Activated CD4-positive, alpha-beta T cell treated with anti-CD3 and anti-CD28 coated beads, Interleukin-2, amount 10 ng/mL, durations not matched to agents 7 days and 5 days (primary cell): Measurements from ENCODE around the gene SUZ12. TPM values are rescaled to one million over a fixed set of nuclear protein-coding genes. Genes with fewer than 3 reads are reported as not detected.
A peak's percentile ranks its signal among the peaks of the same experiment; 100 is the strongest.
"Not testable (repeated sequence)": the region's sequence is repeated elsewhere in the genome, so short reads cannot be mapped to it uniquely, and the experiment has no call there.

Experiments used
- CTCF ChIA-PET: fragments of 350-600 bp; sonication (Branson Sonifier 250); formaldehyde crosslinking; loops from one replicate; lab custom pipeline; 2021; ENCODE audit warnings: antibody characterized with exemption; lab: Charles Lee
- POLR2A ChIA-PET: fragments of 350-600 bp; sonication (Branson Sonifier 250); formaldehyde crosslinking; loops from one replicate; lab custom pipeline; 2021; ENCODE audit warnings: antibody characterized with exemption; lab: Charles Lee
- DNase-seq: peaks from one replicate; pipeline ENCODE4 v3.0.0-alpha.2; 2020
- H3K27ac Mint-ChIP-seq: one replicate; pipeline ENCODE4 v1.8.0; 2021; ENCODE audit warnings: mild to moderate bottlenecking, moderate library complexity, mixed read lengths
- H3K27me3 Mint-ChIP-seq: one replicate; pipeline ENCODE4 v1.8.0; 2021; ENCODE audit warnings: mixed read lengths
- H3K36me3 Mint-ChIP-seq: one replicate; pipeline ENCODE4 v1.8.0; 2021; ENCODE audit warnings: low read depth, mixed read lengths
- H3K4me1 Mint-ChIP-seq: one replicate; pipeline ENCODE4 v1.8.0; 2021; ENCODE audit warnings: mixed read lengths
- H3K4me3 Mint-ChIP-seq: one replicate; pipeline ENCODE4 v1.8.0; 2021; ENCODE audit warnings: mild to moderate bottlenecking, moderate library complexity, mixed read lengths
- H3K9me3 Mint-ChIP-seq: one replicate; pipeline ENCODE4 v1.8.0; 2021; ENCODE audit warnings: mixed read lengths
- total RNA-seq, 2 experiments: library from RNA; stranded (reverse); gene quantifications; one replicate each; pipeline ENCODE4 v1.2.3, GENCODE V29; 2021

Gene SUZ12
- total RNA-seq, 2 experiments from 2014 or later = 58.2 to 69.5 TPM

GRCh38 chr17:31917721-31918120, 19.1 kb upstream of the SUZ12 start:
- Mint-ChIP-seq H3K27me3 (peaks cover 14% of the 10 kb centered on the region), H3K4me1 (peaks cover 15% of the 10 kb centered on the region)
- H3K9me3 Mint-ChIP-seq, DNase-seq, CTCF ChIA-PET, POLR2A ChIA-PET, H3K36me3 Mint-ChIP-seq, H3K27ac Mint-ChIP-seq, H3K4me3 Mint-ChIP-seq: not testable (repeated sequence)

- no peak overlapping the region for H3K4me3 Mint-ChIP-seq
These were observed 18.1 kb upstream of the SUZ12 start for GRCh38 chr17:31918701-31919128.

GRCh38 chr17:31919802-31920525, 16.8 kb upstream of the SUZ12 start:
- ChIA-PET CTCF (interaction anchor here (0.6 kb wide), 1 partner anchor 51 kb away, joined by 3 read pairs; no protein-coding TSS in a partner anchor), POLR2A (no interaction called here)
- no peak for DNase-seq
- no peak overlapping the region for H3K4me3 Mint-ChIP-seq
- H3K27me3 Mint-ChIP-seq = peaks cover 14% of the 10 kb centered on the region
- peak overlapping the region; percentile 15 for H3K27ac Mint-ChIP-seq
- no peaks in the 10 kb centered on the region for H3K36me3 Mint-ChIP-seq
- H3K4me1 Mint-ChIP-seq = peaks cover 8% of the 10 kb centered on the region
- no peaks in the 10 kb centered on the region for H3K9me3 Mint-ChIP-seq

More at GRCh38 chr17:31918701-31919128, 18.1 kb upstream of the SUZ12 start:
- Mint-ChIP-seq H3K9me3 (no peaks in the 10 kb centered on the region), H3K27me3 (peaks cover 14% of the 10 kb centered on the region), H3K27ac (no peak overlapping the region), H3K4me1 (peaks cover 10% of the 10 kb centered on the region), H3K36me3 (no peaks in the 10 kb centered on the region)
- POLR2A ChIA-PET = no interaction called here
- CTCF ChIA-PET = interaction anchor here (0.6 kb wide), 1 partner anchor 25 kb away, joined by 4 read pairs; no protein-coding TSS in a partner anchor
- DNase-seq = no peak

GRCh38 chr17:31926100-31926729, 10.6 kb upstream of the SUZ12 start:
- ChIA-PET POLR2A (interaction anchor here (0.5 kb wide), 1 partner anchor 56 kb away, joined by 4 read pairs; no protein-coding TSS in a partner anchor), CTCF (interaction anchor here (0.8 kb wide), 1 partner anchor 978 kb away, joined by 3 read pairs; no protein-coding TSS in a partner anchor)
- H3K27ac Mint-ChIP-seq = peak overlapping the region; percentile 76

GRCh38 chr17:31931756-31932155, 5.1 kb upstream of the SUZ12 start:
- POLR2A ChIA-PET = no interaction called here
- H3K4me3 Mint-ChIP-seq = no peak overlapping the region
- peaks cover 8% of the 10 kb centered on the region for H3K4me1 Mint-ChIP-seq
- no peak overlapping the region for H3K27ac Mint-ChIP-seq
- H3K36me3 Mint-ChIP-seq = no peaks in the 10 kb centered on the region
- no peak for DNase-seq
- no peaks in the 10 kb centered on the region for H3K9me3 Mint-ChIP-seq
- CTCF ChIA-PET = no interaction called here
- no peaks in the 10 kb centered on the region for H3K27me3 Mint-ChIP-seq

More at GRCh38 chr17:31926100-31926729, 10.6 kb upstream of the SUZ12 start:
- H3K27me3 Mint-ChIP-seq = no peaks in the 10 kb centered on the region
- peak; percentile 26 for DNase-seq
- peaks cover 4% of the 10 kb centered on the region for H3K4me1 Mint-ChIP-seq
- no peak overlapping the region for H3K4me3 Mint-ChIP-seq
- no peaks in the 10 kb centered on the region for H3K9me3 Mint-ChIP-seq
- no peaks in the 10 kb centered on the region for H3K36me3 Mint-ChIP-seq

GRCh38 chr17:31935512-31935911, 1.3 kb upstream of the SUZ12 start:
- ChIA-PET POLR2A (no interaction called here), CTCF (interaction anchor here (1.0 kb wide), 1 partner anchor 22 kb away, joined by 3 read pairs; no protein-coding TSS in a partner anchor)
- Mint-ChIP-seq H3K27me3 (no peaks in the 10 kb centered on the region), H3K4me1 (peaks cover 22% of the 10 kb centered on the region), H3K4me3 (peak overlapping the region; percentile 85), H3K36me3 (peaks cover 6% of the 10 kb centered on the region), H3K27ac (peak overlapping the region; percentile 90), H3K9me3 (no peaks in the 10 kb centered on the region)
- no peak for DNase-seq

- POLR2A ChIA-PET, H3K9me3 Mint-ChIP-seq, CTCF ChIA-PET, H3K27me3 Mint-ChIP-seq, DNase-seq: not testable (repeated sequence)
- peaks cover 36% of the 10 kb centered on the region for H3K4me1 Mint-ChIP-seq
- peak overlapping the region; percentile 78 for H3K27ac Mint-ChIP-seq
- peaks cover 22% of the 10 kb centered on the region for H3K36me3 Mint-ChIP-seq
- H3K4me3 Mint-ChIP-seq = peak overlapping the region; percentile 85
These were observed 1.3 kb downstream of the SUZ12 start for GRCh38 chr17:31937926-31938641.

- POLR2A ChIA-PET, H3K27me3 Mint-ChIP-seq, DNase-seq, CTCF ChIA-PET, H3K9me3 Mint-ChIP-seq, H3K4me3 Mint-ChIP-seq, H3K27ac Mint-ChIP-seq: not testable (repeated sequence)
- peaks cover 40% of the 10 kb centered on the region for H3K36me3 Mint-ChIP-seq
- H3K4me1 Mint-ChIP-seq = peaks cover 38% of the 10 kb centered on the region
These were observed 5.1 kb downstream of the SUZ12 start for GRCh38 chr17:31941916-31942315.

- H3K4me3 Mint-ChIP-seq, H3K27me3 Mint-ChIP-seq, H3K9me3 Mint-ChIP-seq, CTCF ChIA-PET, DNase-seq, POLR2A ChIA-PET, H3K27ac Mint-ChIP-seq: not testable (repeated sequence)
- Mint-ChIP-seq H3K36me3 (peaks cover 41% of the 10 kb centered on the region), H3K4me1 (peaks cover 38% of the 10 kb centered on the region)
These were observed 5.6 kb downstream of the SUZ12 start for GRCh38 chr17:31942396-31942795.

- POLR2A ChIA-PET, H3K4me1 Mint-ChIP-seq, DNase-seq, H3K27me3 Mint-ChIP-seq, H3K4me3 Mint-ChIP-seq, H3K9me3 Mint-ChIP-seq, H3K27ac Mint-ChIP-seq: not testable (repeated sequence)
- CTCF ChIA-PET = interaction anchor here (1.7 kb wide), 1 partner anchor 55 kb away, joined by 4 read pairs; the partner anchor contains the start of gene LRRC37B
- peaks cover 25% of the 10 kb centered on the region for H3K36me3 Mint-ChIP-seq
These were observed 15.1 kb downstream of the SUZ12 start for GRCh38 chr17:31951953-31952352.

- Mint-ChIP-seq H3K4me1 (peaks cover 10% of the 10 kb centered on the region), H3K36me3 (peaks cover 38% of the 10 kb centered on the region)
- H3K4me3 Mint-ChIP-seq, H3K27ac Mint-ChIP-seq, H3K27me3 Mint-ChIP-seq, DNase-seq, H3K9me3 Mint-ChIP-seq, POLR2A ChIA-PET, CTCF ChIA-PET: not testable (repeated sequence)
These were observed 27.3 kb downstream of the SUZ12 start for GRCh38 chr17:31964131-31964530.

- ChIA-PET POLR2A (no interaction called here), CTCF (interaction anchor here (0.7 kb wide), 1 partner anchor 229 kb away, joined by 3 read pairs; no protein-coding TSS in a partner anchor)
- peaks cover 25% of the 10 kb centered on the region for H3K36me3 Mint-ChIP-seq
These were observed 30.8 kb downstream of the SUZ12 start for GRCh38 chr17:31967648-31968047.

More at GRCh38 chr17:31967648-31968047, 30.8 kb downstream of the SUZ12 start:
- DNase-seq = no peak
- peaks cover 9% of the 10 kb centered on the region for H3K4me1 Mint-ChIP-seq
- H3K27ac Mint-ChIP-seq = no peak overlapping the region
- no peak overlapping the region for H3K4me3 Mint-ChIP-seq
- H3K27me3 Mint-ChIP-seq = no peaks in the 10 kb centered on the region
- no peaks in the 10 kb centered on the region for H3K9me3 Mint-ChIP-seq
